DOHH2 (cell line): Measurements from ENCODE around the gene SLC22A31.

ENCODE experiments used
- EZH2phosphoT487 ChIP-seq: fragments of 200-600 bp; sonication (generic); IDR thresholded peaks from 2 replicates; pipeline ENCODE4 v1.6.1; 2017; ENCODE audit warnings: borderline replicate concordance, mild to moderate bottlenecking, antibody characterized with exemption, low read length, moderate library complexity, mixed read lengths
- TF ChIP-seq, protein P1 (sequence below): fragments of 200-600 bp; sonication (generic); IDR thresholded peaks from one replicate; pipeline ENCODE4 v1.5.1; 2014; ENCODE audit warnings: antibody characterized with exemption, mild to moderate bottlenecking, low read depth, low read length; ENCODE audit not compliant: poor library complexity, severe bottlenecking

DNA sequence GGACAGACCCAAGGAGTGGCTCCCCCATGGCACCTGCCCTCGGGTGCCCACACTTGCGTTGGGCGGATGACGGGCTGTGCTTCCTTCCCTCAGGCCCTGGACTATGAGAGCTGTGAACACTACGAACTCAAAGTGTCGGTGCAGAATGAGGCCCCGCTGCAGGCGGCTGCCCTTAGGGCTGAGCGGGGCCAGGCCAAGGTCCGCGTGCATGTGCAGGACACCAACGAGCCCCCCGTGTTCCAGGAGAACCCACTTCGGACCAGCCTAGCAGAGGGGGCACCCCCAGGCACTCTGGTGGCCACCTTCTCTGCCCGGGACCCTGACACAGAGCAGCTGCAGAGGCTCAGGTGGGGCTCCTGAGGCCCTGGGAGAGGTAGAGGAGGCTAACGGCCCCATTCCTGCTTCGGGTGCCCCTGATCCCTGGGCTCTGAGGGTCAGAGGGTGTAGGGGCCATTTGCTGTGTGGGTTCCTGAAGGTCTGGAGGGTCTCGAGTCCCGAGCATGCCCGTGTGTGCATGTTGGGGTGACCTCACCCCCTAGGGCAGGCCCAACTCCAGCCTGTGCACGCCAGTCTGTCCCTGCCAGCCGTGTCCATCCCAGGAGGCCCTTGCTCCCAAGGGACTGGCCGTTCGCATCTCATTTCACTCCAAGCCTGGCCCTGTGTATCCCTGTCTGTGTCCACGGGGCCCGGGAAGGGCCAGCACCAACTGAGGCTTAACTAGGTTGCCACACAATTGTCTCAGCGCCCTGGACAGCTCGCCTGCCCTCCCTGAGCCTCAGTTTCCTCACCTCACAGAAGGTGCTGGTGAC, 10.0 kb downstream of the SLC22A31 start:
- TF ChIP-seq, protein P1, sequence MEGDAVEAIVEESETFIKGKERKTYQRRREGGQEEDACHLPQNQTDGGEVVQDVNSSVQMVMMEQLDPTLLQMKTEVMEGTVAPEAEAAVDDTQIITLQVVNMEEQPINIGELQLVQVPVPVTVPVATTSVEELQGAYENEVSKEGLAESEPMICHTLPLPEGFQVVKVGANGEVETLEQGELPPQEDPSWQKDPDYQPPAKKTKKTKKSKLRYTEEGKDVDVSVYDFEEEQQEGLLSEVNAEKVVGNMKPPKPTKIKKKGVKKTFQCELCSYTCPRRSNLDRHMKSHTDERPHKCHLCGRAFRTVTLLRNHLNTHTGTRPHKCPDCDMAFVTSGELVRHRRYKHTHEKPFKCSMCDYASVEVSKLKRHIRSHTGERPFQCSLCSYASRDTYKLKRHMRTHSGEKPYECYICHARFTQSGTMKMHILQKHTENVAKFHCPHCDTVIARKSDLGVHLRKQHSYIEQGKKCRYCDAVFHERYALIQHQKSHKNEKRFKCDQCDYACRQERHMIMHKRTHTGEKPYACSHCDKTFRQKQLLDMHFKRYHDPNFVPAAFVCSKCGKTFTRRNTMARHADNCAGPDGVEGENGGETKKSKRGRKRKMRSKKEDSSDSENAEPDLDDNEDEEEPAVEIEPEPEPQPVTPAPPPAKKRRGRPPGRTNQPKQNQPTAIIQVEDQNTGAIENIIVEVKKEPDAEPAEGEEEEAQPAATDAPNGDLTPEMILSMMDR, result no peak
- TF ChIP-seq EZH2phosphoT487, result no peak
